ENCODE data around the gene CIRBP.

Gene CIRBP

GRCh38 chr19:1287354-1288225, 18.5 kb downstream of the CIRBP start:
- H3K36me3 ChIP-seq (ENCODE audit: insufficient read depth): no peaks in the 10 kb centered on the region
- TF ChIP-seq, protein P1, sequence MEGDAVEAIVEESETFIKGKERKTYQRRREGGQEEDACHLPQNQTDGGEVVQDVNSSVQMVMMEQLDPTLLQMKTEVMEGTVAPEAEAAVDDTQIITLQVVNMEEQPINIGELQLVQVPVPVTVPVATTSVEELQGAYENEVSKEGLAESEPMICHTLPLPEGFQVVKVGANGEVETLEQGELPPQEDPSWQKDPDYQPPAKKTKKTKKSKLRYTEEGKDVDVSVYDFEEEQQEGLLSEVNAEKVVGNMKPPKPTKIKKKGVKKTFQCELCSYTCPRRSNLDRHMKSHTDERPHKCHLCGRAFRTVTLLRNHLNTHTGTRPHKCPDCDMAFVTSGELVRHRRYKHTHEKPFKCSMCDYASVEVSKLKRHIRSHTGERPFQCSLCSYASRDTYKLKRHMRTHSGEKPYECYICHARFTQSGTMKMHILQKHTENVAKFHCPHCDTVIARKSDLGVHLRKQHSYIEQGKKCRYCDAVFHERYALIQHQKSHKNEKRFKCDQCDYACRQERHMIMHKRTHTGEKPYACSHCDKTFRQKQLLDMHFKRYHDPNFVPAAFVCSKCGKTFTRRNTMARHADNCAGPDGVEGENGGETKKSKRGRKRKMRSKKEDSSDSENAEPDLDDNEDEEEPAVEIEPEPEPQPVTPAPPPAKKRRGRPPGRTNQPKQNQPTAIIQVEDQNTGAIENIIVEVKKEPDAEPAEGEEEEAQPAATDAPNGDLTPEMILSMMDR (conservative IDR thresholded peaks at IDR 0.05; ENCODE audit: low read depth, low read length): no peak
- no peak overlapping the region for H3K27ac ChIP-seq
- peaks cover 12% of the 10 kb centered on the region for H3K4me1 ChIP-seq (ENCODE audit: low read depth, poor library complexity, severe bottlenecking)
- peaks cover 86% of the 10 kb centered on the region for H3K27me3 ChIP-seq (ENCODE audit: insufficient read depth, low read depth)
- H3K79me2 ChIP-seq (ENCODE audit: insufficient read depth, low read depth): no peaks in the 10 kb centered on the region
- no peak overlapping the region for H3K4me3 ChIP-seq (IDR thresholded peaks at IDR 0.05; ENCODE audit: insufficient read depth, low read depth, low read length)
- H3K4me2 ChIP-seq: no peak overlapping the region
- H2AFZ ChIP-seq (ENCODE audit: low read depth): no peak overlapping the region
- H4K20me1 ChIP-seq (ENCODE audit: insufficient read depth): no peaks in the 10 kb centered on the region
- no peak overlapping the region for H3K9ac ChIP-seq

- H3K27ac ChIP-seq: no peak overlapping the region
- peaks cover 90% of the 10 kb centered on the region for H3K27me3 ChIP-seq (ENCODE audit: insufficient read depth, low read depth)
- no peak overlapping the region for H3K4me3 ChIP-seq (IDR thresholded peaks at IDR 0.05; ENCODE audit: insufficient read depth, low read depth, low read length)
- H3K4me2 ChIP-seq: no peak overlapping the region
- no peaks in the 10 kb centered on the region for H3K79me2 ChIP-seq (ENCODE audit: insufficient read depth, low read depth)
- H3K36me3 ChIP-seq (ENCODE audit: insufficient read depth): no peaks in the 10 kb centered on the region
- H2AFZ ChIP-seq (ENCODE audit: low read depth): no peak overlapping the region
- no peak overlapping the region for H3K9ac ChIP-seq
- H4K20me1 ChIP-seq (ENCODE audit: insufficient read depth): no peaks in the 10 kb centered on the region
- H3K4me1 ChIP-seq (ENCODE audit: low read depth, poor library complexity, severe bottlenecking): peaks cover 14% of the 10 kb centered on the region
- TF ChIP-seq, protein P1 (conservative IDR thresholded peaks at IDR 0.05; ENCODE audit: low read depth, low read length): no peak
Observed at GRCh38 chr19:1288226-1288612, 19.1 kb downstream of the CIRBP start.

DNA sequence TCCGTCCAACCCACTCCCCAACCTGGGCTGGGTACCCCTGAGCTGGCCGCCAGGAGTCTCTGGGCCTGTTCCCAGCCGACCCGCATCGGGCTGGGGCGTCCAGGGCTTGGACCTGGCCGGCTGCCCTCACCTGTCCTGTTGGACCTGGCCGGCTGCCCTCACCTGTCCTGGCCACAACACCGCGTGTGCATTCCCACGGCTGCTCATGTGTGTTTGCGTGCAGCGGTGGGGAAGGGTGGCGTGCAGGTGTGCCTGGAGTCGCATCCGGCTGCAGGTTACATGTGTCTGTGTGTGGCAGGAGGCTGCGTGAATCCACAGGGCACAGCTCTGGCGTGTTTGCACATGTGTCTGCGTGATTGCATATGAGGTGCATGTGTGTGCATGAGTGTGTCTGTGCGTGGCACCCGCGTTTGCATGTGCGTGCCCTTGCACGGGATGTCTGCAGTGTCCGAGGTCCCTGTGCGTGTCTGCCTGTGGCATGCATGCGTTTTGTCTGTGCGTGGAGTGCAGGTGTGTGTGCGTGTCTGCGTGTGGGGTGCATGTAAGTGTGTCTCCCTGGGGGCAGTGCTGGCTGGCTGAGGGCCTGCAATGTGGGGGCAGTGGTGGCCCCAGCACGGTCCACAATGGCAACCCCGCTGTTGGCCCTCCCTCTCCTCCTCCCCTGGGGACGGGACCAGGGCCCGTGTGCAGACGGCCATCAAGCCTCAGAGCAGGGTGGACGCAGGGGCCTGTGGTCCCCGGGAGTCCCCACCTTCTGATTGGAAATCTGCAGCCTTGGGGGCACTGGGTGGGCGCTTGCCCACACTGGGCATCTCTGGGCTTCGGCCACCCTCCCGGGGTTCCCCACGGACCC, 19.9 kb downstream of the CIRBP start:
- Histone ChIP-seq H4K20me1 (ENCODE audit: insufficient read depth) (no peaks in the 10 kb centered on the region), H3K27me3 (ENCODE audit: insufficient read depth, low read depth) (peaks cover 90% of the 10 kb centered on the region), H2AFZ (ENCODE audit: low read depth) (no peak overlapping the region), H3K27ac (no peak overlapping the region), H3K4me3 (IDR thresholded peaks at IDR 0.05; ENCODE audit: insufficient read depth, low read depth, low read length) (no peak overlapping the region), H3K9ac (no peak overlapping the region), H3K36me3 (ENCODE audit: insufficient read depth) (no peaks in the 10 kb centered on the region), H3K79me2 (ENCODE audit: insufficient read depth, low read depth) (no peaks in the 10 kb centered on the region), H3K4me1 (ENCODE audit: low read depth, poor library complexity, severe bottlenecking) (peaks cover 14% of the 10 kb centered on the region), H3K4me2 (no peak overlapping the region)
- TF ChIP-seq, protein P1 (conservative IDR thresholded peaks at IDR 0.05; ENCODE audit: low read depth, low read length): no peak

DNA sequence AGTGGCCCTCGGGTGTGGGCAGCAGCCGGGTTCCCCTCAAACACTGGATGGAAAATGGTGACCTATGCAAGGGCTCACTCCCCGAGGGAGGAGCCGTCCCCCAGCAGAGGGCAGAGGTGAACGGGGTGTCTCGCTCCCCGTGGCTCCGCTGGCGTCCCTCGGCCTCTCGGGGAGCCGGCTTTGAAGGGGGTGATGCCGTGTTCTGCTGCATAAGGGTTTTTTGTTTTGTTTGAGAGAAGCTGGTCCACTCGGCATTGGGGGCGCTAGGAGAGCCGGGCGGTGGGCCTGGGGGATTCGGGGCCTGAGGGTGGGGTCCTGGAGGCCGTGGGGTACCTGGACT, 20.5 kb downstream of the CIRBP start:
- Histone ChIP-seq H3K79me2 (ENCODE audit: insufficient read depth, low read depth) (no peaks in the 10 kb centered on the region), H2AFZ (ENCODE audit: low read depth) (no peak overlapping the region), H3K9ac (no peak overlapping the region), H3K4me1 (ENCODE audit: low read depth, poor library complexity, severe bottlenecking) (peaks cover 14% of the 10 kb centered on the region), H3K36me3 (ENCODE audit: insufficient read depth) (no peaks in the 10 kb centered on the region), H3K4me3 (IDR thresholded peaks at IDR 0.05; ENCODE audit: insufficient read depth, low read depth, low read length) (no peak overlapping the region), H3K27me3 (ENCODE audit: insufficient read depth, low read depth) (peaks cover 90% of the 10 kb centered on the region), H3K4me2 (no peak overlapping the region), H4K20me1 (ENCODE audit: insufficient read depth) (no peaks in the 10 kb centered on the region), H3K27ac (no peak overlapping the region)
- TF ChIP-seq, protein P1 (conservative IDR thresholded peaks at IDR 0.05; ENCODE audit: low read depth, low read length): no peak

All from KMS-11 (cell line).